HG03354 (cell line): ENCODE measurements around the gene ANKRD13D.

Experiments used
- ATAC-seq: cut with Tn5 transposase; IDR thresholded peaks from one replicate; pipeline ENCODE4 v1.9.1; 2021; ENCODE audit warnings: mild to moderate bottlenecking; ENCODE audit not compliant: unreplicated experiment, poor library complexity, severe bottlenecking

The ANKRD13D gene

GRCh38 chr11:67300756-67301312, 11.7 kb downstream of the ANKRD13D start:
- ATAC-seq, result no peak

GRCh38 chr11:67301313-67301921, 12.3 kb downstream of the ANKRD13D start:
- no peak for ATAC-seq

- no peak for ATAC-seq
Measured at GRCh38 chr11:67301951-67302516, 12.9 kb downstream of the ANKRD13D start.

GRCh38 chr11:67302571-67303131, 13.5 kb downstream of the ANKRD13D start:
- ATAC-seq, result no peak

- no peak for ATAC-seq
Measured at GRCh38 chr11:67303132-67303834, 14.2 kb downstream of the ANKRD13D start, which contains the start of gene SSH3. Gene SSH3, plus strand, starts transcription at chr11:67303530. Its CDS starts 96 bp downstream, at chr11:67303626.

- no peak for ATAC-seq
Measured at GRCh38 chr11:67303835-67304411, 14.8 kb downstream of the ANKRD13D start.

GRCh38 chr11:67304511-67305113, 15.5 kb downstream of the ANKRD13D start:
- no peak for ATAC-seq

- no peak for ATAC-seq
Measured at GRCh38 chr11:67306769-67307544, 17.9 kb downstream of the ANKRD13D start.

- no peak for ATAC-seq
Measured at GRCh38 chr11:67307545-67308001, 18.5 kb downstream of the ANKRD13D start.

- ATAC-seq, result no peak
Measured at GRCh38 chr11:67308031-67308866, 19.1 kb downstream of the ANKRD13D start.

- ATAC-seq, result no peak
Measured at GRCh38 chr11:67309166-67309565, 20.1 kb downstream of the ANKRD13D start.

GRCh38 chr11:67309661-67310061, 20.6 kb downstream of the ANKRD13D start:
- ATAC-seq, result no peak

GRCh38 chr11:67310246-67311050, 21.3 kb downstream of the ANKRD13D start:
- ATAC-seq, result no peak

- ATAC-seq, result no peak
Measured at GRCh38 chr11:67311051-67311555, 22.0 kb downstream of the ANKRD13D start.

- no peak for ATAC-seq
Measured at GRCh38 chr11:67311556-67312082, 22.5 kb downstream of the ANKRD13D start.

- no peak for ATAC-seq
Measured at GRCh38 chr11:67312187-67313021, 23.3 kb downstream of the ANKRD13D start.
